ENCODE results near the gene SYTL3. TPM values are rescaled to one million over a fixed set of nuclear protein-coding genes. Genes with fewer than 3 reads are reported as not detected.

SYTL3 gene
- total RNA-seq, 1 experiment from 2014 or later: 14.2 TPM

DNA sequence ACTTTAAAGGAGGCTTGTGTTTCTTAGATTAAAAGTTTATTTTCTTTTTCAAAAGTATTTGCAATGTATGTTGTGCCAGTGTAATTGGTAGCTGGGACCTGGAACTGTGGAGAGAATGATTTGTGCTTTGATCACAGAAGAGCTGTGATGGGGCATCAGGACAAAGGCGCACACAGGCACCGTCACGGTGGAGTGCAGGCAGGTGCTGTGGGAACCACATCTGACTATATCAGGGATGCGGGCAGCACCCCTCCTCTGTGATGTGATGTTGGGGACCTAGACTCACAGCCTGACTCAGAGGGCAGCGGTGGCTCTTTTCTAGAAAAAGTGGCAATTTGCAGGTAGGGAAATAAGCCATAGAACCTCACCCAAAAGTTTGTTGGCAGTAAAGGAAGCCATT is 34.5 kb downstream of the SYTL3 start:
- BruUV-seq (replicated peaks): no TSS peak
- DNase-seq: no peak
- peaks cover 10% of the 10 kb centered on the region for H3K4me1 Mint-ChIP-seq (ENCODE audit: low read depth, unreplicated experiment)
- no peak overlapping the region for H3K27ac Mint-ChIP-seq (ENCODE audit: unreplicated experiment)
- H3K4me3 Mint-ChIP-seq (ENCODE audit: low read depth, unreplicated experiment): no peak overlapping the region
- intact Hi-C loops (cut with micrococcal nuclease; ENCODE audit: unreplicated experiment): no loop called here
- no peak for TF ChIP-seq CTCF (IDR thresholded peaks at IDR 0.05; ENCODE audit: unreplicated experiment)
- H3K9me3 Mint-ChIP-seq (ENCODE audit: low read depth, unreplicated experiment): no peaks in the 10 kb centered on the region
- H3K36me3 Mint-ChIP-seq (ENCODE audit: insufficient read depth, unreplicated experiment): no peaks in the 10 kb centered on the region
- CTCF ChIA-PET: no interaction called here
- no peaks in the 10 kb centered on the region for H3K27me3 Mint-ChIP-seq (ENCODE audit: unreplicated experiment)

DNA sequence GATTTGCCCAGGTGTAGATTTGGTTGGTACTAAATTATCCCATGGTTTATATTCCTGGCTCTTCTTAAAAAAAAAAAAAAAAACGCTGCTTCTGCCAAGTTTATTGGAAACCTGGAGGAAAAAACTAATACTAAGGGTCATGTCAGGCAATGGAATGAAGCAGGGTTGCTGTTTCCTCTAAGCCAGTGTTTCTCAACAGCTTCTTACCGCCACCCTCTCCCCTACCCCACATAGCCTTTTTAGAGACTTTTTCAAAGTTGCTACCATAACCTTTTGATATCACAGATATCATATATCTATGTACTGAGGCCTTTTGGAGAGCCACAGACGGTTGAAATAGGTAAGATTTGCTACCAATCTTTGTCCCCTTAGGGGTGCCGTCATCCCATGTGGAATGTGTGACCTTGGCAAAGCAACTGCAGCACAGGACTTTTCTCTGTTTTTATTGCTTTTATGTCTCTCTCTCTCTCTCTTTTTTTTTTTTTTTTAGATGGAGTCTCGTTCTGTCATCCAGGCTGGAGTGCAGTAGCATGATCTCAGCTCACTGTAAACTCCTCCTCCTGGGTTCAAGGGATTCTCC is 35.0 kb downstream of the SYTL3 start:
- CTCF ChIA-PET: interaction anchor here (0.7 kb wide), 1 partner anchor 100 kb away, joined by 3 read pairs; no protein-coding TSS in a partner anchor
- H3K36me3 Mint-ChIP-seq (ENCODE audit: insufficient read depth, unreplicated experiment): no peaks in the 10 kb centered on the region
- no TSS peak for BruUV-seq (replicated peaks)
- H3K4me3 Mint-ChIP-seq (ENCODE audit: low read depth, unreplicated experiment): no peak overlapping the region
- intact Hi-C loops (cut with micrococcal nuclease; ENCODE audit: unreplicated experiment): no loop called here
- peaks cover 10% of the 10 kb centered on the region for H3K4me1 Mint-ChIP-seq (ENCODE audit: low read depth, unreplicated experiment)
- H3K27ac Mint-ChIP-seq (ENCODE audit: unreplicated experiment): no peak overlapping the region
- DNase-seq: no peak
- no peaks in the 10 kb centered on the region for H3K27me3 Mint-ChIP-seq (ENCODE audit: unreplicated experiment)
- H3K9me3 Mint-ChIP-seq (ENCODE audit: low read depth, unreplicated experiment): no peaks in the 10 kb centered on the region
- TF ChIP-seq CTCF (IDR thresholded peaks at IDR 0.05; ENCODE audit: unreplicated experiment): no peak

DNA sequence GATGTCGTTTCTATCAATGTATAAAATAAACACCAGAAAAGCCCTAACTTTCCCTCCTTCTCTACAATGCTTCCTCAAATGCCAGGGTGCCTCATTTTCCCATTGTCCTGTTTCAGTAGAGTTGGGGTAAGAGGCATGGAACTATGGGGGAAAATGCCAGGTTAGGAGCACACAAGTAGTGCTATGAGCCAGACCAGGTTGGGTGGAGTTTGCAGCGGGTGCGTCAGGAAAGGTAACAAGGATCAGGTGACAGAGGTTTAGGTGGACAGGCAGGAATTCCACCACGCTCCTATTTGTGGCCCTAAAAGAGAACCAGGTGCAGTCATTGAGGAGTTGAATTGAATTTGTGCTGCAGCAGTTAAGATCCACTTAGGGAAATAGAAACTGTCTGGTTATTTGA is 36.5 kb downstream of the SYTL3 start:
- H3K4me1 Mint-ChIP-seq (ENCODE audit: low read depth, unreplicated experiment): peaks cover 10% of the 10 kb centered on the region
- BruUV-seq (replicated peaks): no TSS peak
- CTCF ChIA-PET: no interaction called here
- H3K4me3 Mint-ChIP-seq (ENCODE audit: low read depth, unreplicated experiment): no peak overlapping the region
- no peaks in the 10 kb centered on the region for H3K9me3 Mint-ChIP-seq (ENCODE audit: low read depth, unreplicated experiment)
- no peak overlapping the region for H3K27ac Mint-ChIP-seq (ENCODE audit: unreplicated experiment)
- H3K27me3 Mint-ChIP-seq (ENCODE audit: unreplicated experiment): no peaks in the 10 kb centered on the region
- intact Hi-C loops (cut with micrococcal nuclease; ENCODE audit: unreplicated experiment): no loop called here
- H3K36me3 Mint-ChIP-seq (ENCODE audit: insufficient read depth, unreplicated experiment): no peaks in the 10 kb centered on the region
- DNase-seq: peak; percentile 16
- no peak for TF ChIP-seq CTCF (IDR thresholded peaks at IDR 0.05; ENCODE audit: unreplicated experiment)

GRCh38 chr6:158686791-158687381 is 37.0 kb downstream of the SYTL3 start:
- no peak for TF ChIP-seq CTCF (IDR thresholded peaks at IDR 0.05; ENCODE audit: unreplicated experiment)
- Mint-ChIP-seq H3K36me3 (ENCODE audit: insufficient read depth, unreplicated experiment) (no peaks in the 10 kb centered on the region), H3K27ac (ENCODE audit: unreplicated experiment) (no peak overlapping the region), H3K27me3 (ENCODE audit: unreplicated experiment) (no peaks in the 10 kb centered on the region), H3K4me1 (ENCODE audit: low read depth, unreplicated experiment) (peaks cover 10% of the 10 kb centered on the region), H3K9me3 (ENCODE audit: low read depth, unreplicated experiment) (no peaks in the 10 kb centered on the region), H3K4me3 (ENCODE audit: low read depth, unreplicated experiment) (no peak overlapping the region)
- no peak for DNase-seq
- CTCF ChIA-PET: interaction anchor here (0.6 kb wide), 1 partner anchor 47 kb away, joined by 5 read pairs; no protein-coding TSS in a partner anchor
- BruUV-seq (replicated peaks): no TSS peak
- intact Hi-C loops (cut with micrococcal nuclease; ENCODE audit: unreplicated experiment): no loop called here

Data from Calu3 (cell line).